Loucy (cell line): ENCODE results near the gene ZNF786.

Experiments used
- H2AFZ ChIP-seq: fragments of 200-600 bp; sonication (generic); 2 replicates; pipeline ENCODE4 v1.6.0; 2016; ENCODE audit warnings: antibody characterized with exemption, mild to moderate bottlenecking, low read length, moderate library complexity
- H3F3A ChIP-seq: fragments of 200-600 bp; 2 replicates; pipeline ENCODE4 v1.6.0; 2016; ENCODE audit warnings: antibody characterized with exemption, low read depth, mild to moderate bottlenecking
- H3K27me3 ChIP-seq: fragments of 200-600 bp; sonication (generic); 2 replicates; pipeline ENCODE4 v1.6.1; 2014; ENCODE audit warnings: low read length, mild to moderate bottlenecking; ENCODE audit not compliant: insufficient read depth, poor library complexity, severe bottlenecking
- H3K36me3 ChIP-seq: fragments of 200-600 bp; sonication (generic); 2 replicates; pipeline ENCODE4 v1.6.1; 2016; ENCODE audit warnings: low read length; ENCODE audit not compliant: insufficient read depth
- H3K4me1 ChIP-seq: fragments of 200-600 bp; sonication (generic); 2 replicates; pipeline ENCODE4 v1.5.1; 2014; ENCODE audit warnings: low read length, mild to moderate bottlenecking; ENCODE audit not compliant: insufficient read depth, poor library complexity, severe bottlenecking
- H3K4me2 ChIP-seq: fragments of 200-600 bp; sonication (generic); 2 replicates; pipeline ENCODE4 v1.6.0; 2014; ENCODE audit warnings: antibody characterized with exemption, low read length, low read depth, mild to moderate bottlenecking; ENCODE audit not compliant: poor library complexity, severe bottlenecking
- H3K4me3 ChIP-seq: fragments of 200-600 bp; sonication (generic); 2 replicates; pipeline ENCODE4 v1.5.1; 2014; ENCODE audit warnings: low read length, mild to moderate bottlenecking, mixed read lengths; ENCODE audit not compliant: poor library complexity, severe bottlenecking
- H3K79me2 ChIP-seq: fragments of 200-600 bp; sonication (generic); 2 replicates; pipeline ENCODE4 v1.6.1; 2014; ENCODE audit warnings: low read length; ENCODE audit not compliant: insufficient read depth
- H3K9ac ChIP-seq: fragments of 200-600 bp; sonication (generic); 2 replicates; pipeline ENCODE4 v1.6.0; 2014; ENCODE audit warnings: mild to moderate bottlenecking, low read depth, low read length, moderate library complexity; ENCODE audit not compliant: poor library complexity, severe bottlenecking
- H3K9me2 ChIP-seq: fragments of 200-600 bp; sonication (generic); replicated peaks from 2 replicates; pipeline ENCODE4 v1.6.1; 2016; ENCODE audit warnings: low read depth, low read length, mixed read lengths
- H3K9me3 ChIP-seq: fragments of 200-600 bp; sonication (generic); 2 replicates; pipeline ENCODE4 v1.6.1; 2014; ENCODE audit warnings: mild to moderate bottlenecking, antibody characterized with exemption, low read length, low read depth; ENCODE audit not compliant: insufficient read depth
- H4K20me1 ChIP-seq: fragments of 200-600 bp; sonication (generic); 2 replicates; pipeline ENCODE4 v1.6.0; 2014; ENCODE audit warnings: antibody characterized with exemption, low read length, mild to moderate bottlenecking; ENCODE audit not compliant: insufficient read depth, poor library complexity, severe bottlenecking
- CTCF ChIP-seq: fragments of 200-600 bp; sonication (generic); conservative IDR thresholded peaks from 2 replicates; pipeline ENCODE4 v1.5.1; 2014; ENCODE audit warnings: mild to moderate bottlenecking, antibody characterized with exemption, low read length
- EZH2phosphoT487 ChIP-seq: fragments of 200-600 bp; IDR thresholded peaks from 2 replicates; pipeline ENCODE4 v1.6.1; 2018; ENCODE audit warnings: antibody characterized with exemption, mild to moderate bottlenecking, moderate library complexity, borderline replicate concordance

Gene ZNF786

GRCh38 chr7:149100821-149101220 is 10.3 kb upstream of the ZNF786 start:
- no peaks in the 10 kb centered on the region for H3K27me3 ChIP-seq
- no peaks in the 10 kb centered on the region for H3K9me2 ChIP-seq
- no peaks in the 10 kb centered on the region for H4K20me1 ChIP-seq
- no peaks in the 10 kb centered on the region for H3K4me1 ChIP-seq
- H3K4me2 ChIP-seq, result no peak overlapping the region
- no peaks in the 10 kb centered on the region for H3K9me3 ChIP-seq
- no peaks in the 10 kb centered on the region for H3F3A ChIP-seq
- H3K36me3 ChIP-seq, result no peaks in the 10 kb centered on the region
- no peak overlapping the region for H3K9ac ChIP-seq
- no peak overlapping the region for H3K4me3 ChIP-seq
- H3K79me2 ChIP-seq, result no peaks in the 10 kb centered on the region
- no peak overlapping the region for H2AFZ ChIP-seq
- TF ChIP-seq CTCF (no peak), EZH2phosphoT487 (no peak)

GRCh38 chr7:149099058-149099457 is 8.5 kb upstream of the ZNF786 start:
- Histone ChIP-seq H3K9ac (no peak overlapping the region), H2AFZ (no peak overlapping the region), H3K27me3 (no peaks in the 10 kb centered on the region), H3K36me3 (no peaks in the 10 kb centered on the region), H3K4me3 (no peak overlapping the region), H3K9me3 (no peaks in the 10 kb centered on the region), H3K9me2 (no peaks in the 10 kb centered on the region), H3K4me1 (no peaks in the 10 kb centered on the region), H3K4me2 (no peak overlapping the region), H4K20me1 (no peaks in the 10 kb centered on the region), H3K79me2 (no peaks in the 10 kb centered on the region), H3F3A (no peaks in the 10 kb centered on the region)
- TF ChIP-seq CTCF (no peak), EZH2phosphoT487 (no peak)

- TF ChIP-seq CTCF (no peak), EZH2phosphoT487 (no peak)
- Histone ChIP-seq H3K79me2 (no peaks in the 10 kb centered on the region), H2AFZ (no peak overlapping the region), H3K4me3 (no peak overlapping the region), H3K9me2 (no peaks in the 10 kb centered on the region), H3K36me3 (no peaks in the 10 kb centered on the region), H3K4me2 (no peak overlapping the region), H3K4me1 (peaks cover 5% of the 10 kb centered on the region), H3K9ac (no peak overlapping the region), H3K27me3 (no peaks in the 10 kb centered on the region), H3K9me3 (no peaks in the 10 kb centered on the region), H4K20me1 (no peaks in the 10 kb centered on the region), H3F3A (no peaks in the 10 kb centered on the region)
Measured at GRCh38 chr7:149097088-149097487, 6.6 kb upstream of the ZNF786 start.
